Natural killer cell (primary cell): Measurements from ENCODE around the gene GATA6. TPM values are rescaled to one million over a fixed set of nuclear protein-coding genes. Genes with fewer than 3 reads are reported as not detected.

Source experiments
- ATAC-seq, 3 donors: fragments of 150-1000 bp in 2 of 3; fragments of 200-7000 bp in 1 of 3; cut with Tn5 transposase; 1 replicate in 1 of 3; 2 replicates in 2 of 3; pipeline ENCODE4 v1.10.0; 2021; ENCODE audit warnings: mild to moderate bottlenecking in 2 of 3, moderate library complexity in 2 of 3
- DNase-seq, 2 donors: peaks; one replicate each; pipeline versions ENCODE4 v3.0.0 to v3.0.0-alpha.2; 2013 to 2021; ENCODE audit warnings: mixed read lengths in 1 of 2
- H3K27ac ChIP-seq: one replicate; pipeline ENCODE4 v1.5.1; 2013; ENCODE audit warnings: mild to moderate bottlenecking, low read length
- H3K27me3 ChIP-seq: one replicate; pipeline ENCODE4 v1.6.1; 2013; ENCODE audit warnings: low read length; ENCODE audit not compliant: control insufficient read depth, insufficient read depth
- H3K36me3 ChIP-seq: one replicate; pipeline ENCODE4 v1.6.1; 2013; ENCODE audit warnings: low read length; ENCODE audit not compliant: control insufficient read depth, insufficient read depth
- H3K4me1 ChIP-seq: one replicate; pipeline ENCODE4 v1.6.1; 2013; ENCODE audit warnings: low read length; ENCODE audit not compliant: control insufficient read depth, insufficient read depth
- H3K4me3 ChIP-seq: one replicate; pipeline ENCODE4 v1.5.1; 2013; ENCODE audit warnings: low read length
- H3K9me3 ChIP-seq: one replicate; pipeline ENCODE4 v1.6.1; 2013; ENCODE audit warnings: low read length; ENCODE audit not compliant: control insufficient read depth, insufficient read depth
- H3K27ac Mint-ChIP-seq, 2 donors: one replicate each; pipeline ENCODE4 v1.8.0; 2022; ENCODE audit warnings: mild to moderate bottlenecking in 2 of 2, mixed read lengths in 2 of 2, moderate library complexity in 1 of 2
- H3K27me3 Mint-ChIP-seq, 2 donors: one replicate each; pipeline ENCODE4 v1.8.0; 2022; ENCODE audit warnings: low read depth in 2 of 2, mixed read lengths in 2 of 2
- H3K36me3 Mint-ChIP-seq: one replicate; pipeline ENCODE4 v1.8.0; 2022; ENCODE audit warnings: mixed read lengths
- H3K4me1 Mint-ChIP-seq, 2 donors: one replicate each; pipeline ENCODE4 v1.8.0; 2022; ENCODE audit warnings: mixed read lengths in 2 of 2
- H3K4me3 Mint-ChIP-seq: one replicate; pipeline ENCODE4 v1.8.0; 2022; ENCODE audit warnings: mild to moderate bottlenecking, moderate library complexity, mixed read lengths
- H3K9me3 Mint-ChIP-seq, 2 donors: one replicate each; pipeline ENCODE4 v1.8.0; 2022; ENCODE audit warnings: mixed read lengths in 2 of 2
- CTCF ChIP-seq: fragments of 200-600 bp; IDR thresholded peaks from one replicate; pipeline ENCODE4 v1.8.0; 2022; ENCODE audit warnings: antibody characterized with exemption
- WGBS: methylation state at CpG from one replicate; pipeline ENCODE4 v1.1.7; 2013; ENCODE audit warnings: missing lambda C conversion rate; ENCODE audit not compliant: insufficient coverage; 5-methylcytosine and 5-hydroxymethylcytosine counted together
- intact Hi-C: fragments of 100-400 bp; cut with micrococcal nuclease; formaldehyde crosslinking; loops from one replicate; pipeline ENCODE4 v1.14.2; 2022
- total RNA-seq, 4 donors: library from RNA; stranded (reverse); fragments of 120-200 nt in 1 of 4; gene quantifications; one replicate each; pipeline versions ENCODE4 v1.2.3 to v1.2.4, GENCODE V29; 2013 to 2022

Gene GATA6
- total RNA-seq, 3 donors from 2014 or later (not counting 1 experiment from before 2014, with no cell fraction given): 0.54 to 1.1 (median 1.0) TPM

DNA sequence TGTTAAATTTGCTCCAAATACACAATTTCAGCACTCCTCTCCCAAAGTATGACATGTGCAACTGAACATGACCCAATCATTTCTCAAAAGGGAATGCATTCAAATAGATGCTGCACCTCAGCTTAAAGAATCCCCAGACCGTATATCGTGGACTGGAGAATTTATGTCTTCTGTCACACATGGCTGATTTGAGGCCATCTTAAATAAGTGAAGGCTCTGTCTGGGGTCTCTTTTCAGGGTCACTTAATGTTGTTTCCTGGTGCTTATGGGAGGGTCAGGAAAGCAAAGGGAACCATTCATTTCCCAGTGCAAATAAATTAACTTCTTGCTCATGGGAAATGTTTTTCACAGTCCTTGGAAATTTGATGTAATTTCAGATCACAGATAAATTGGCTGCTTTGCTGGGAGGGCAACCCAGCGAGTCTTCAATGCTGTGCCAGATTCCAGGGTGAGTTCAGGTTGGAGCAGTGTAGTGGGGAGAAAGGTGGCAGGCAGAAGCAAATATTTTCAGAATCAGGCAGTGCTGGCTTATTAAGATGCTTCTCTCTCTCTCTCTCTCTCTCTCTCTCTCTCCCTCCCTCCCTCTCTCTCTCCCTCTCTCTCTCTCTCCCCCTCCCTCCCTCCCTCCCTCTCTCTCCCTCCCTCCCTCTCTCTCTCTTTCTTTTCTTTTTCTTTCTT lies 34.3 kb downstream of the GATA6 start:
- no peak overlapping the region for H3K27ac ChIP-seq
- H3K36me3 ChIP-seq: no peaks in the 10 kb centered on the region
- 93% methylated on average over 3 of the region's 3 CpGs for WGBS
- no peaks in the 10 kb centered on the region for H3K27me3 ChIP-seq
- Mint-ChIP-seq H3K27ac (peak overlapping the region in 1 of 2 donors; percentile 13), H3K9me3 (no peaks in the 10 kb centered on the region), H3K4me3 (no peak overlapping the region), H3K36me3 (no peaks in the 10 kb centered on the region), H3K27me3 (peaks cover 30 to 50% of the 10 kb centered on the region in 2 donors), H3K4me1 (no peaks in the 10 kb centered on the region)
- no peaks in the 10 kb centered on the region for H3K9me3 ChIP-seq
- H3K4me1 ChIP-seq: no peaks in the 10 kb centered on the region
- ATAC-seq: no peak
- TF ChIP-seq CTCF: no peak
- no peak for DNase-seq
- intact Hi-C loops: no loop called here
- H3K4me3 ChIP-seq: no peak overlapping the region

GRCh38 chr18:22204214-22204536 lies 34.8 kb downstream of the GATA6 start:
- no peak overlapping the region for H3K4me3 ChIP-seq
- Mint-ChIP-seq H3K4me1 (no peaks in the 10 kb centered on the region), H3K27me3 (peaks cover 28 to 50% of the 10 kb centered on the region in 2 donors), H3K27ac (peak overlapping the region in 1 of 2 donors; percentile 13), H3K36me3 (no peaks in the 10 kb centered on the region), H3K9me3 (no peaks in the 10 kb centered on the region), H3K4me3 (no peak overlapping the region)
- DNase-seq: no peak
- H3K9me3 ChIP-seq: no peaks in the 10 kb centered on the region
- 97% methylated on average over 1 of the region's 1 CpG for WGBS
- intact Hi-C loops: no loop called here
- no peaks in the 10 kb centered on the region for H3K36me3 ChIP-seq
- no peaks in the 10 kb centered on the region for H3K4me1 ChIP-seq
- H3K27ac ChIP-seq: no peak overlapping the region
- no peak for TF ChIP-seq CTCF
- ATAC-seq: no peak
- H3K27me3 ChIP-seq: no peaks in the 10 kb centered on the region

- no peak for ATAC-seq
- intact Hi-C loops: no loop called here
- Histone ChIP-seq H3K36me3 (no peaks in the 10 kb centered on the region), H3K9me3 (no peaks in the 10 kb centered on the region), H3K27ac (no peak overlapping the region), H3K4me1 (no peaks in the 10 kb centered on the region), H3K27me3 (no peaks in the 10 kb centered on the region), H3K4me3 (no peak overlapping the region)
- H3K9me3 Mint-ChIP-seq: no peaks in the 10 kb centered on the region
- WGBS: 80% methylated on average over 6 of the region's 6 CpGs
- no peak overlapping the region for H3K27ac Mint-ChIP-seq
- DNase-seq: no peak
- no peaks in the 10 kb centered on the region for H3K4me1 Mint-ChIP-seq
- H3K36me3 Mint-ChIP-seq: no peaks in the 10 kb centered on the region
- H3K4me3 Mint-ChIP-seq: no peak overlapping the region
- peaks cover 29 to 56% of the 10 kb centered on the region in 2 donors for H3K27me3 Mint-ChIP-seq
- no peak for TF ChIP-seq CTCF
Measured at GRCh38 chr18:22204996-22205395, 35.6 kb downstream of the GATA6 start.
